Activated T-cell treated with anti-CD3 and anti-CD28 coated beads for 1 hour (primary cell): Measurements from ENCODE around the gene SYT13.

ENCODE experiments used
- DNase-seq: peaks from one replicate; pipeline ENCODE4 v3.0.0-alpha.2; 2020; ENCODE audit warnings: low read depth

Gene SYT13, protein sequence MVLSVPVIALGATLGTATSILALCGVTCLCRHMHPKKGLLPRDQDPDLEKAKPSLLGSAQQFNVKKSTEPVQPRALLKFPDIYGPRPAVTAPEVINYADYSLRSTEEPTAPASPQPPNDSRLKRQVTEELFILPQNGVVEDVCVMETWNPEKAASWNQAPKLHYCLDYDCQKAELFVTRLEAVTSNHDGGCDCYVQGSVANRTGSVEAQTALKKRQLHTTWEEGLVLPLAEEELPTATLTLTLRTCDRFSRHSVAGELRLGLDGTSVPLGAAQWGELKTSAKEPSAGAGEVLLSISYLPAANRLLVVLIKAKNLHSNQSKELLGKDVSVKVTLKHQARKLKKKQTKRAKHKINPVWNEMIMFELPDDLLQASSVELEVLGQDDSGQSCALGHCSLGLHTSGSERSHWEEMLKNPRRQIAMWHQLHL

DNA sequence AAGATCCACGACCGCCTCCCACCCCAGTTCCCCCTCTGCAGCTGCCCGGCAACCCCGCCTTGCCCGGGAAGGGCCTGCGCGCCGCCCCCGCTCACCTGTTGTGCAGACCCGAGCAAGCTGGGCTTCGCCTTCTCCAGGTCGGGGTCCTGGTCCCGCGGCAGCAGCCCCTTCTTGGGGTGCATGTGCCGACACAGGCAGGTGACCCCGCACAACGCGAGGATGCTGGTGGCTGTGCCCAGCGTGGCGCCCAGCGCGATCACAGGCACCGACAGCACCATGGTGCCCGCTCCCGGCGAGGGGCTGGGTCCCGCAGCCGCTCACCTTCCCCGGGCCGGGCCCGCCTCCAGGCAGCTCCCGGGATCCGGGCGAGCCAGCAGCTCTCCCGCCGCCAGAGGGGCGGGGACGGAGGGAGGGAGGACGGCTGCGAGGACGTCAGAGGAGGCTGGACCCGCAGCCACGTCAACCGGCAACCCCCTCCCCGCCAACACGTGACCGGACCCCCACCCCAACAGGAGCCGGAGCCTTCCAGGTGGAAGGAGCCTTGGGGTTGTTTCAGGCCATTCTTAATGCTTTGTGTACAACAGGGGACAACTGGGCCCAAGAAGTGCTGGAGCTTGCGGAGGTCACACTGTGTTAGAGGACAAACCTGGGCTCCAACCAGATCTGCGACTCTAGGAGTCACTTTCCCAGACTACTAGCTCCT, at the start of gene SYT13:
Gene SYT13, minus strand, starts transcription at position 412 of the 703 bp plus-strand sequence. Its CDS starts 134 bp downstream, at position 278.
- DNase-seq, result no peak

DNA sequence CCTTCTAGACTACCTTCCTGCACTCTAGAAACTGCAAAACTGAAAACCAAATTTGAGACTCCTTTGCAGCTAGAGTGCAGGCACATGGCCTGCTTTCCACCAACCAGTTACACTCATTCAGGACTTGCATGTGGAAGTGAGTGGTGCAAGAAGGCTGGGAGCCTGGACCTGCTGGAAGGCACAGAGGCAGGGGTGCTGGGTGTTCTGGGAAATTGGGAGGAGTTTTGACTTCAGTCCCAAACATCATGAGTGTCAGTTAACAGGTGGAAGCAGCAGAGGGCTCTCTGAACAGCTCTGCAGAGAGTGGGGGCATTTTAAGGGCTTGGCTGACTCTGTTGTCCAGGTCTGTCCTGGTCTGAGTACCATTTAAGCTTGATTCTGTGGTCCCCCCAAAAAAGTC, 49.3 kb upstream of the SYT13 start:
- no peak for DNase-seq

DNA sequence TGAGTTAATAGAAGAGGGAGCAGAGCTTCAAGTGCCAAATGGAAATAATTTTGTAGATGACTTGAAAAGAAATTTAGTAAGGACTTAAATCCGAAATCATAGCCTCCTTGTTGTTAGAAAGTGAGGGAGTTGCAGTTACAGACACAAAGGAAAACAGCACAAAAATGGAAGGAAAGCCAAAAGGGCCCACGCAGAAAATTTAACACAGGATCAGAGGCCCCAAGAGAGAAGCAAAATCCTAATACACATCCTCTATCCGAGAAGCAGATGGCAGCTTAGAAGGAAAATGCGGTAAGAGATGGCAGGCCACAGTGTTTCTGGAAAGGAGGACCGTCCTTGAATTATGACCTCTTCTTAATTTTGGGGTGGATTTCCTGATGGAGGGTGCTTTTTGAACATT, 48.7 kb upstream of the SYT13 start:
- no peak for DNase-seq

DNA sequence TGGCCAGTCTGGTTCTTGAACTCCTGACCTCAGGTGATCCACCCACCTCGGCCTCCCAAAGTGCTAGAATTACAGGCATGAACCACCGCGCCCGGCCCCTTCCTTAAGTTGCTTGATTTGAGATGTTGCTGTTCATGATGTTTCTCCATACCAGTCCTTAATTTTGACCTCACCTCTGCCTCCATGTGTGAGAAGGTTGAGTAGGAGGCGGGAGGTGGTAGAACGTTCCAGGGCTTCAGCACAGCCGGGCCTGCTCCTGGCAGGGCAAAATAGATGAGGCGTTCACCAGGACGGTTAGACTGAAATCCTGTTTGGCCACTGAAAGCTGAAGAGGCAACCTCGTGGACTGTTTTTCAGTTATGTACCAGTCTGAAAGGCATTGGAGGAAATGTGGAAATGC, 48.3 kb upstream of the SYT13 start:
- DNase-seq, result no peak

DNA sequence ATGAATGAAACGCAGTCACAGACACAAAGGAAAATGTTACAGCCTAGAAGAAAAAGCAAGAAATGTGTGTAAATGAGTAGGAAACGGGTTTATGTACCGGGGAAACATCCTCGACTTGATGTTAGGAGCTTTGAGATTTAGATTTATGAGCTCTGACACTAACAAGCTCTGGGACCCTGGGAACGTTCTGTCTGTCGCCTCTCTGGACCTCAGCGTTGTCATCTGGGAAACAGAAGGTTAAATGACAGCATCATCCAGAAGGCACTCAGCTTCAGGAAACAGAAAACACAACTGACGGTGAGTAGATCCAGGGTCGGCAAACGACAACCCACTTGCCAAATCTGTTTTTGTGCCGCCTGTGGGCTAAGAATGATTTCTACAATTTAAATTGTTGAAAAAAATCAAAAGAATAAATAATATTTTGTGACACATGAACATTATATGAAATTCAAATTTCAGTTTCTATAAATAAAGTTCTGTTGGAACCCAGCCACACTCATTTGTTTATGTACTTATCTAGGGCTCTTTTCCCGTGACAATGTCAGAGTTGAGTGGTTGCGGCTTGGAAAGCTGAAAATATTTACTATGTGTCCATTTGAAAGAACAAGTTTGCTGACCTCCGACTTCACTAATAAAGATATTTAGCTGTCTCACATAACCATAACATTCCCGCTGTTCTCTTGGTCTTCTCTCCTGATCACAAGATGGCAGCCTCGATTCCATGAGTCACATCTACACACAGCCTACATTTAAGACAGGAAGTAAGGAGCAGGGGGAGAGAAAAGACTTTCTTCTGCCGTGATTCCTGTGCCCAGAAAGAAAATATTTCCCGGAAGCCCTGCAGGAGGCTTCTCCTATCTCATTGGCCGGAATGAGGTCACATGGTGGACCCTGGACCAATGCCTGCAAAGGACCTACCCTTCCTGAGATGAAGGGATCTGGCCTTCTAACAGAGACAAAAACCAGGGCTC, 47.1 kb upstream of the SYT13 start:
- DNase-seq, result no peak

DNA sequence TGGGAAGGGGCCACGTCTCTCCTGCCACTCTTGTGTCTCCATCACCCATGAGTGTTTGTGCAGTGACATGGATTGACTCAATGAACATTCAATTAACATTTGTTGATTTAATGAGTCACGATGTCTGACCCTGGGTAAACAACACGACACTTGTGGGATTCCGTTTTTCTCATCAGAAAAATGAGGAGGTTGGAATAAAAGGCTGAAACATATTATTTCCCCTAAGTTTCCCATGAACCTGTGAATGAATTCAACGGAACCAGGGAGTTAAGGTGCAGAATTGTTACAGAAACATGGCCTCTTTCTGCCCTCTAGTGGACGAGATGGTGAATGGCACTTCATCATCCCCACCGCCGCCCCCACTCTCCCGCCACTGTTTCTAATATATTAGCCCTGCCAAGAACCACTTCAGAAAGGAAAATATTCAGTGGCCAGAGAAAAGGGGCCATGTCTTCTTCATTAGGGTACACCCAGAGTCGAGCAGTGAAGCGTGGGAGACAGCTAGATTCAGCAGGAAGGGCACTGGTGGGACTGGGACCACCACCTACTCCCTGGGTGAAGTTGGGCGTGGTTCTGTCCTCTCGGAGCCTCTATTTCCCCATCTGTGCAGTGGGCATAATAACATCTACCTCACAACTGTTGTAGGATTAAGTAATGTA, 46.3 kb upstream of the SYT13 start:
- peak; percentile 14 for DNase-seq

DNA sequence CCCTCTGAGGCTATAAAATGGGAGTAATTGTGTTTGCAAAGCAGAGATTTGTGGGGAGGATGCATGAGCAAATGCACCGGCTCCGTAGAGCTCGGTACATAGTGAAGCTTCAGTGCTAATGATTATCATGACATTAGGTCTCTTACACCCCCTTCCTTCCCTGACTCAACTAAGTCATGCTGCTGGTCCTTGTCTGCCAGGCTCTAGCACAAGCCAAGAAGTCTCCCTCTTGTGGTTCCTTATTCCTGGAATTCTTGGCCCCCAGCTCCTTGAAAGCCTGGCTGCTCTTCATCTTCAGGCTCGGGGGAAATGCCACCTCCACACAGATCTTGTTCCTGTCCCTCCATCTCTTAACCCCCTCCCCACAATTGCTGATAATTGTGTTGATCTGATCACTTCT, 45.7 kb upstream of the SYT13 start:
- no peak for DNase-seq

DNA sequence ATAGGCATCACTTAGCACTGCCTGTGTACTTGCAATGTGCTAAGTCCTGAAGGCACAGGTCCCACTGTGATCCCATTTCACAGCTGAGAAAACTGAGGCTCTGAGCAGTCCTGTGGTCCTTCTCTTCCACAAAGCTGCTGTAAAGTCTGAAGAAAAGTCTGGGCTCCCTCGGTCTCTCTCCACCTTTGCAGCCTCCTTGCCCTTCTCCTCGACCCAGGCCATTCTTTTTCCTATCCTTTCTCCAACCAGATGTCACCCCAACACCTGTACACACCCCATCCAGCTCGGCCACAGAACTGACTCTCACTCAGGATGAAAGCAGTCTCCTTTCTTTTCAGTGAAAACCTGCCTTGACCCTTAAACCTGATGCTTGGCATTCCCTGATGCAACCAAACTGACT, 42.6 kb upstream of the SYT13 start:
- no peak for DNase-seq

DNA sequence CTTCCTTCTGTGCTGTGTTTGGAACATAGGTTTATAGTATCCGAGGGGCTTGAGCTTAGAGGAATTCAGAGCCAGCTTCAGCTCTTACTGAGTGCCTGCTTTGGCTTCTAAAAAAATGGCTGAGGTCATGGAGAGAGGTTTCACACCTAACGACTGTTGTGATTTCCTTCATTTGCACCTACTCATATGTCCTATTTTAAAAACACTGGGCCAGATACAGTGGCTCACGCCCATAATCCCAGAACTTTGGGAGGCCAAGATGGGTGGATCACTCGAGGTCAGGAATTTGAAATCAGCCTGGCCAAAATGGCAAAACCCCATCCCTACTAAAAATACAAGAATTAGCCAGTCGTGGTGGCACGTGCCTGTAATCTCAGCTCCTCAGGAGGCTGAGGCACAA, 38.3 kb upstream of the SYT13 start:
- DNase-seq, result no peak

DNA sequence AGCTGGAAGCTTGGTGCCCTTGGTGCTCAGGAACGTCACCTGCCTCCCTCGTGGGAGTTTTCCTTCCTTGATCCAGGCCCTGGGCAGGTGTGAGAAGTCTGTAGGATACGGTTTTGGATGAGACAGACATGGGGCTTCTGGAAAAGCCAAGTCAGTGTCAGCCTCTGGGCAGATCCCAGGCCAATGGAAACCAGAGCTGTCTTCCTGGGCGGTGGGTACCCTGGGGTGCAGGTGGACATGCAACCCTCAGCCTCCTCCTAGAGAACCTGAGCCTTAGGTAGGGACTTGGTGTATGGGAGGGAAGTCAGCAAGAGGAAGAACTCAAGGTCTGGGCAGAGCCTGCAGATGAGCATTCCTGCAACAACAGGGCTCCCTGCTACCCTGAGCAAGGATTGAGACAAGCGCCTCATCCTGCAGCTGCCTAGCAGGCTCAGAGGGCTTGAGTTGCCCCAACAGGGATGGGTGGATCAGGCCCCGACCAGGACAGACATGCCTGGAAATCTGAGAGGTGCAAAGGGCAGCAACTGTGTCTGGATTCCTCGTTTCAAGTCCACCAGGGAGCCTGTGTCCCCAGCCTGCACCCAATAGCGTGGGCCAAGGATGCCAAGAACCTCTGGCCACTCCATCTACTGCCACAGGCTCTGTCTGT, 37.6 kb upstream of the SYT13 start:
- no peak for DNase-seq

DNA sequence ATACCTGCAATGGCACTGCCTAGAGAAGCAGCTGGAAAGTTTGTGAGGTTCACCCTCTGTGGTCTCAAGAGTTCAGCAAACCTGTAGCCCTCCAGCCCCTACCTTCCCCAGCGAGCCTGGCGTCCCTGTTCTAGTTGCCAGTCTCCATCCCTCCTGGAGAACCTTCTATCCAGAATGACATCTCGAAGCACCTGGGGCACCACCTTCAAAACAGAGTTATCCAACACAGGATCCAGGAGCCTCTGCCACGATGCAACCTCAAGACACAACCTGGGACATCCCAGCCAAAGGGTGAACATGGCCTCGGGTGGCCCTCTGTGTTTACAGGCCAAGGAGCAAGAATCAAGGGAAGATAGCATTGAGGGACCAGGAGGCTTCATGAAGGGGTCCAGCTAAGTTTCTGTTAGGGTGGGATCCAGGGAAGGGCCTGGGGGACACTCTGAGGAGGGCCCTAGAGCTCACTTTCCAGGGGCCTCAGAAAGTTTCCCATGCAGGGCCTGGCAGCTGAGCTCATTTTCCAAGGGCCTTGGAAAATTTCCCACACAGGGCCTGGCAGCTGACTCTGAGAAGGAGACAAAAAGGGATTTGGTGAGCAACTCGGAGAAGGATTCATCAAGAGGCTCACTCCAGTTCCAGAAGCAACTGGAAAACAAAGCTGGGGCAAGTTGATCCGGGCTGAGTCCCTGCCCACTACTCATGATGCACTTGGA, 36.9 kb upstream of the SYT13 start:
- no peak for DNase-seq

DNA sequence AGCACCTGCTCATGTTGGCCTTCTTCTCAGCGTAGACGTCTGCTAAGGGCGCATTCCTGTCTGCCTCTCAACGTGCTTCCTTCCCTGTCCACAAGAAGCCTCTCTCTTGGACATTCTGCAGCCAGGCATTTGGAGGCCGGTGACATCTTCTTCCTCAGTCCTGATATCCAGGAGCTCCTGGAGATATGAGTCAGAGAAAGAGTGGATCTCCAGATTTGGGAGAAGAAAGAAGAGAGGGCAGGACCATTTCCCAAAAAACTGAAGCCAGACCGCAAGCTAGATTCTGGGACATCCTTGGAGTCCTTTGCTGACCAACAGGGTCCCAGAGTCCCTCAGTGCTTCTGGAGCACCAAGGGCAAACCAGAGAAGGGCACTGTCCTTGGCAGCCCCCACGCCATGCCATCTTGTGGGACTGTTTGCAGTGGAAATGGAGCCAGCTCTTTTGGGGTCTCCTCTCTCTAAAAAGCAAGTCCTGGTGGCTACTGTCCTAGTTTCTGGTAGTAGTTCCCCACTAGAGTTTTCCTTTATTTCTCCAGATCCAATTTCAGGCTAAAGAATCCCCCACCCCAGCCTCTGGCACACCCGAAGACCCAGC, 36.1 kb upstream of the SYT13 start:
- DNase-seq, result no peak

DNA sequence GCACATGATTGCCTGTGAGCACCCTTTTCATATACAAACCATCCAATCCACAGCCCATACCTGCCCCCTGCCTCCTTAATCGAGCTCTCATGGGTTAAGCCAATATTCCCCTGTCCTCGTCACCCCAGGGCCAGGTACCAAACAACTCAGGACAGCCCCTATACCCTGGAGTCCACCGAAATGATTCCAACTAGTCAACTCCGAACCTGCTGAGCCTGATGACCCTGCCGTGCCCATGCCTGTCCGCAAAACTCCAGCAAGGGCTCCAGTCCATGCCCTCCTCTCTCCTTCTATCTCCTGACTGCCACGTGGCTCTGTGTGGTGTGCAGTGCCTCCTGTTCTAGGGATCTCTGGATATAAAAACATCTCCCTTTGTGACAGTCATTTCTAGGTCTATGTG, 35.5 kb upstream of the SYT13 start:
- no peak for DNase-seq

DNA sequence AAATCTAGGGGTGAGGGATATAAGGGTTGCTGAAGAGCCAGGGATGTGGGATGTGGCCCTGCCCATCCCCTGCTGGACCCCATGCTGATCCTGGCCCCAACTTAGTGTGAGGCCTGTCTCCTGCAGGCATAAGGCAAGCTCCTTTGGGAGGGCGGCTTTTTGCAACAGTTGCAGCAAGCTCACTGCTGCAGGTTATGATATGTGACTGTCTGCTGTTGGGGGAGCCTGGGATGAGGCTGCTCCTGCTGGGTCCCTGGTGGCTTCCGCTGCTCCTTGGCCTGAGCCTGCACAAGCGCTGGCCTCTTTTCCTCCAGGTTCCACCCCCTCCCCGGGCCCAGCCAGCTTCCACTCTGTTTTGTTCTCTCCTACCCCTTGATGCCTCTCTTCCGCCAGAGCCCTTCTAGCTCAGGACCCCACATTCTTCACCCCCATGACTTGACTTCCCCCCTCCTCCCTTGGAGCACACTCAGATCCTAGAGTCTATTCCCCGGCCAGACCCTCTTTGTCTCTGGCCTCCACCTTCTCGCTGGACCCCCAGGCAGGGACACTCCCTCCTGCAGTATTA, 35.0 kb upstream of the SYT13 start:
- DNase-seq, result no peak

DNA sequence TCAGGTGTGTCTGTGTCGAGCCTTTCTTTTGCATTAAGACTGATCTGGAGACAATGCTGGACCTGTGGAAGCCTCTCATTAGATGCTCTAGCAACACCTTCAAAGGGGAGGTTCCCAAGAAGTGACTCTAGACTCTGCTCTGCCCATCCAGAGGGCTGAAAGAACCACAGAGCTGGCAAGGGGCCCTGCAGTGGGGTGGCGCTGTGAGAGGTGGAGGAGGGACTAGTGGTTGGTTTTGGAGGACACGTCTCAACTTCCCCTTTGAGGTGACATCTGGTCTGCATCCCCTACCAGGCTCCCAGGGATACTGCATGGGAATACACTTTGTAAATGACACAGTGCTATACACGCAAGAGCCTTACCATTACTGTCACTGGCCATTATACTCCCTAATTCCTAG, 34.2 kb upstream of the SYT13 start:
- no peak for DNase-seq

DNA sequence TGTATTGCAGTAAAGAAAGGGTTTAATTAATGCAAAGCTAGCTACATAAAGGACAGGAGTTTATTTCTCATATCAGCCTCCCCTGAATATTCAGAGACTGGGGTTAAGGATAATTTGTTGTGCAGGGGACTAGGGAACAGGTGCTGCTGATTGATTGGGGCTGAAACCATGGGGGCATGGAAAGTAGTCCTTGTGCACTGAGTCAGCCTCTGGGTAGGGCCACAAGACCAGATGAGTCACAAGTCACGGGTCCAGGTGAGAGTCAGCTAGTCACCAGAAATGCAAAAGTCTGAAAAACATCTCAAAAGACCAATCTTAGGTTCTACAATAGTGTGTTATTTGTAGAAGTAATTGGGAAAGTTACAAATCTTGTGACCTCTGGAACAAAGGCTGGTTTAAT, 32.9 kb upstream of the SYT13 start:
- DNase-seq, result no peak

DNA sequence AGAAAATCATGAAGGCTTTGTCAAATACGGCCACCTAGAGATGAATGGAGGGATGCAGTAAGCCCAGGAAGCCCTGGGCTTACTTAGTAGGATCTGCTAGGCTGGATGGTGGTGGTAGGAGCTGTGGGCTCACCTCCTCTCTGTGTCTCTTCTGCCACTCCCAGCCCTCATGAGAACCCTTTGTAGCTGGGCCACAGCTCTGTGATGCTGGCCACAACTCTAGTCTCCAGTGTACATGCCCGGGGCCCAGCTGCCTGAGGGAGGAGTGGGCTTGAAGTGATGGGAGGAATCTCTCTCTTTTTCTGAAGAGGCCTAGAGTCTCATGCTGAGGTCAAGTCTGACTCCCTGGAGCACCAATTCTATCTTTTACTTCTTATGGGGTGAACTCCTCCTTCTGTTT, 32.4 kb upstream of the SYT13 start:
- no peak for DNase-seq

DNA sequence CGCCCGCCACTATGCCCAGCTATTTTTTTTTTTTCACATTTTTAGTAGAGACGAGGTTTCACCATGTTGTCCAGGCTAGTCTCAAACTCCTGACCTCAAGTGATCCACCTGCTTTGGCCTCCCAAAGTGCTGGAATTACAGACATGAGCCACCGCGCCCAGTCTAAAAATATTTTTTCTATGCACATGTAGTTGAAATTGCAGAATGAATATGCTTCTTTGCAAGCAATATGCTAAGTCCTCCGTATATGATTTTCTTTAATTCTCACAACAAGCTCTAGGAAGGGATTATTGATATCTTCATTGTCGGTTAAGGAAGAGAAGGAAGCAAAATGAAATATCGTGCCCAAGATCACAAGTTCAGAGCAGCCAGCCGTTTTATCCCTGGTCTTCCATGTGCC, 30.1 kb upstream of the SYT13 start:
- no peak for DNase-seq

DNA sequence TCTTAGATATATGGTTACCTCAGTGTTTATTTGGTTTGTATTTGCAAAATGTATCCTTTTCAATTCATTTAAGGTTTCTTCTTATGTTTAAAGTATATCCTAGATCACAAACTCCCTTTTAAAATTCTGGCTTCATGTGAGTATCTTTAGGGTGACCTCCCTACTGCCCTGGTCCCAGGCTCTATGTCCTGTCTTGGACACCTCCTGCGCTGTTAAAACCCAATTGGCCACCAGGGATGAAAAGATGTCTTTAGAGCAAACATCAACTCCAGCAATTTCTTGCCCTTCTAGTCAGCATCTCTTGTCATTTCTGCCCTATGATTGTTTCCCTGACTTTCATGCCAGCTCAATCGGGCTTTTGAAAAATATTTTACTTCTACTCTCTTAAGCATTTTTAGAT, 28.8 kb upstream of the SYT13 start:
- DNase-seq, result no peak
